ENCODE data around the gene TEX48.

DNA sequence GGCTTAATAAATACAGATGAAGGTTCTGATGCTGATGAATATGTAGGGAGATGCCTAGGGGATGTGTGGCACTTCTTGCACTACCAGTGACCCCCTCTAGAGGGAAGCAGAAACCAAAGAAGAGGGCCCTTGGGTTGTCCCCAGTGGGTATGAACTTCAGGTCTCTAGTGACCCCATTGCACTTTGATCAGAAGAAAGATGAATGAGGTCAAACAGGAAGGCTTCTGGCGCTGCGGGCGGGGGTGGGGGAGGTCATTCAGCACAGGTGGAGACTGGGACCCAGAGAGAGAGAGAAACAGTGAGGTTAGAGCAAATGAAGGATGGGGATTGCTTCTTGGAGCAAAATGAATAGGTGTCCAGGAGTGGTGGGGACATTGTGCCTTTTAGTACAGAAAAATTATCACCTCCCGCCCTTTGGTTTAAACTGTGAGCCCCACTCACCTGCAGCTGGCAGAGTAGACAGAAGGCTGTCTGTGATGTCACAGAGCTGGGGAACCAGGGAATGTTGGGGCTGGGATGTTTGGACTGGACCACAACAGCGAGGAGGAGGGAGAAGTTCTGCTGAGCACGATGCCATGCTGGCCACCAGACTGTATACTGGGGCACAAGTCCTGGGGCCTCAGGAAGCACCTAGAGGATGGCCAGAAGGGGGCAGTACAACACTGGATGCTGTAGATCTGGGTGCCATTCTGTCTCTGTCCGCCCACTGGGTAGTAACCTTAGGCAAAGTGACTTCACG is at the start of gene TEX48:
- TF ChIP-seq ZNF384 (IDR thresholded peaks at IDR 0.05): no peak
- TF ChIP-seq NFRKB (IDR thresholded peaks at IDR 0.05): no peak
- TF ChIP-seq HDGF (IDR thresholded peaks at IDR 0.05; ENCODE audit: borderline replicate concordance): no peak
- TF ChIP-seq SUZ12 (IDR thresholded peaks at IDR 0.05): no peak
- TF ChIP-seq SP1 (IDR thresholded peaks at IDR 0.05): no peak
- TF ChIP-seq FOXK2 (IDR thresholded peaks at IDR 0.05): no peak
- TF ChIP-seq FOXM1 (IDR thresholded peaks at IDR 0.05; ENCODE audit: borderline replicate concordance): no peak
- TF ChIP-seq FOXA1 (IDR thresholded peaks at IDR 0.05): no peak
- TF ChIP-seq ELF4 (IDR thresholded peaks at IDR 0.05): no peak
- TF ChIP-seq BHLHE40 (IDR thresholded peaks at IDR 0.05; ENCODE audit: borderline replicate concordance): no peak

Data from HEK293T (cell line).